ENCODE data around the gene PRUNE1.

GRCh38 chr1:151013518-151013917 is 5.3 kb downstream of the PRUNE1 start:
- TF ChIP-seq, protein P1, sequence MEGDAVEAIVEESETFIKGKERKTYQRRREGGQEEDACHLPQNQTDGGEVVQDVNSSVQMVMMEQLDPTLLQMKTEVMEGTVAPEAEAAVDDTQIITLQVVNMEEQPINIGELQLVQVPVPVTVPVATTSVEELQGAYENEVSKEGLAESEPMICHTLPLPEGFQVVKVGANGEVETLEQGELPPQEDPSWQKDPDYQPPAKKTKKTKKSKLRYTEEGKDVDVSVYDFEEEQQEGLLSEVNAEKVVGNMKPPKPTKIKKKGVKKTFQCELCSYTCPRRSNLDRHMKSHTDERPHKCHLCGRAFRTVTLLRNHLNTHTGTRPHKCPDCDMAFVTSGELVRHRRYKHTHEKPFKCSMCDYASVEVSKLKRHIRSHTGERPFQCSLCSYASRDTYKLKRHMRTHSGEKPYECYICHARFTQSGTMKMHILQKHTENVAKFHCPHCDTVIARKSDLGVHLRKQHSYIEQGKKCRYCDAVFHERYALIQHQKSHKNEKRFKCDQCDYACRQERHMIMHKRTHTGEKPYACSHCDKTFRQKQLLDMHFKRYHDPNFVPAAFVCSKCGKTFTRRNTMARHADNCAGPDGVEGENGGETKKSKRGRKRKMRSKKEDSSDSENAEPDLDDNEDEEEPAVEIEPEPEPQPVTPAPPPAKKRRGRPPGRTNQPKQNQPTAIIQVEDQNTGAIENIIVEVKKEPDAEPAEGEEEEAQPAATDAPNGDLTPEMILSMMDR (conservative IDR thresholded peaks at IDR 0.05; ENCODE audit: low read depth, low read length): no peak
- TF ChIP-seq EZH2 (IDR thresholded peaks at IDR 0.05; ENCODE audit: borderline replicate concordance, low read depth, low read length, poor library complexity, severe bottlenecking): no peak
